Effector memory CD4-positive, alpha-beta T cell (primary cell): Measurements from ENCODE around the gene POR.

Source experiments
- DNase-seq, 3 donors: peaks; one replicate each; pipeline ENCODE4 v3.0.0-alpha.2; 2020
- H3K27ac ChIP-seq: 2 replicates; pipeline ENCODE4 v1.7.0; 2013; ENCODE audit warnings: mild to moderate bottlenecking, low read length, moderate library complexity; ENCODE audit not compliant: insufficient read depth, poor library complexity, severe bottlenecking
- H3K27me3 ChIP-seq: replicated peaks from 2 replicates; pipeline ENCODE4 v1.7.0; 2013; ENCODE audit warnings: mild to moderate bottlenecking, low read length; ENCODE audit not compliant: insufficient read depth, control insufficient read depth, poor library complexity, severe bottlenecking
- H3K36me3 ChIP-seq: 2 replicates; pipeline ENCODE4 v1.7.0; 2013; ENCODE audit warnings: mild to moderate bottlenecking, low read length, moderate library complexity; ENCODE audit not compliant: control insufficient read depth, insufficient read depth
- H3K4me1 ChIP-seq: 2 replicates; pipeline ENCODE4 v1.7.0; 2013; ENCODE audit warnings: low read length, mild to moderate bottlenecking; ENCODE audit not compliant: control insufficient read depth, insufficient read depth, poor library complexity, severe bottlenecking
- H3K4me3 ChIP-seq: 2 replicates; pipeline ENCODE4 v1.7.0; 2013; ENCODE audit warnings: low read length, low read depth, mild to moderate bottlenecking; ENCODE audit not compliant: insufficient read depth, poor library complexity, severe bottlenecking
- H3K9me3 ChIP-seq: 2 replicates; pipeline ENCODE4 v1.7.0; 2013; ENCODE audit warnings: mild to moderate bottlenecking, low read length, moderate library complexity; ENCODE audit not compliant: control insufficient read depth

POR gene

GRCh38 chr7:75951506-75951905 lies 36.6 kb downstream of the POR start:
- H3K27ac ChIP-seq: no peak overlapping the region
- H3K27me3 ChIP-seq: no peaks in the 10 kb centered on the region
- DNase-seq: no peak
- no peak overlapping the region for H3K4me3 ChIP-seq
- H3K4me1 ChIP-seq: no peaks in the 10 kb centered on the region
- no peaks in the 10 kb centered on the region for H3K9me3 ChIP-seq
- peaks cover 23% of the 10 kb centered on the region for H3K36me3 ChIP-seq

GRCh38 chr7:75953431-75953830 lies 38.5 kb downstream of the POR start:
- no peaks in the 10 kb centered on the region for H3K9me3 ChIP-seq
- H3K4me3 ChIP-seq: no peak overlapping the region
- no peak for DNase-seq
- H3K27me3 ChIP-seq: no peaks in the 10 kb centered on the region
- peaks cover 29% of the 10 kb centered on the region for H3K36me3 ChIP-seq
- H3K4me1 ChIP-seq: no peaks in the 10 kb centered on the region
- H3K27ac ChIP-seq: no peak overlapping the region

DNA sequence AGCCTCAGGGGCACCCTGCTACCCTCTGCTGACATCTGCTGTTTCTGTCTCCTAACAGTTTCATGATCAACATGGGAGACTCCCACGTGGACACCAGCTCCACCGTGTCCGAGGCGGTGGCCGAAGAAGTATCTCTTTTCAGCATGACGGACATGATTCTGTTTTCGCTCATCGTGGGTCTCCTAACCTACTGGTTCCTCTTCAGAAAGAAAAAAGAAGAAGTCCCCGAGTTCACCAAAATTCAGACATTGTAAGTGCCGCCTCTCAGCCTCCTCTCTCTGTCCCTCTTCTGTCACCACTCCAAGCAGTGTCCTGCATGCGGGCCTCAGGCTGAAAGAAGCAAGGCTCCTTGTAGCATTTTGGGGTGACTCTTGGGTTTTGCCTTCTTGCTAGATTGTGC lies 39.0 kb downstream of the POR start:
- no peak for DNase-seq
- Histone ChIP-seq H3K27me3 (no peaks in the 10 kb centered on the region), H3K4me1 (no peaks in the 10 kb centered on the region), H3K36me3 (peaks cover 32% of the 10 kb centered on the region), H3K4me3 (no peak overlapping the region), H3K27ac (no peak overlapping the region), H3K9me3 (no peaks in the 10 kb centered on the region)

DNA sequence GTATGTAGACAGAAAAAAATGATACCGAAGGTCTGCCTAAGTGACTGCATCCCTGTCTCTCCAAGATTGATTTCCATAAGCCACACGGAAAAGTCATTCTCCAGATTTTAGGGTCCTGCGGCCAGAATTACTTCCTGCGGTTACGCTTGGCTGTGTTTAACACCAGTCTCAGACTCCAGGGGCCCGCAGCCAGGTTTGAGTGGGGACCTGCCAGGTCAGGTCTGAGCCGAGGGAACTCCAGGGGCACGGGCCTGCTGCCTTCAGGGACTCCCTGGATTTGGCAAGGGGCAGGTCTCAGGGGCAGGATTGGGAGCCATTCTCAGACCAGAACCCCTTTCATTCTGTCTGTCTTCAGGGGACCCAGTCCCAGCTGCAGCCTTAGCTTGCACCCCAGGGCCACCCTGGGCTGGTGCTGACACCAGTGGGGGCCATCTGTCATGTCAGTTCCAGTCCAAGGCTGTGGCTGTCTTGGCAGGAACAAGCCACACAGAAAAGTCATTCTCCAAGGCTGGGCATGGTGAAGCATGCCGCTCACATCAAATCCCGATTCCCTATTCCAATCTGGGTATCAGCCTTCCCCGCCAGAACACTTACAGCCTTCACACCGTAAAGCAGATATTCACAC lies 40.5 kb downstream of the POR start:
- H3K27me3 ChIP-seq: no peaks in the 10 kb centered on the region
- H3K4me3 ChIP-seq: no peak overlapping the region
- H3K9me3 ChIP-seq: no peaks in the 10 kb centered on the region
- no peaks in the 10 kb centered on the region for H3K4me1 ChIP-seq
- peaks cover 32% of the 10 kb centered on the region for H3K36me3 ChIP-seq
- H3K27ac ChIP-seq: no peak overlapping the region
- DNase-seq: no peak

GRCh38 chr7:75957021-75957736 lies 42.2 kb downstream of the POR start:
- no peaks in the 10 kb centered on the region for H3K27me3 ChIP-seq
- no peak for DNase-seq
- H3K4me3 ChIP-seq: no peak overlapping the region
- H3K4me1 ChIP-seq: no peaks in the 10 kb centered on the region
- no peaks in the 10 kb centered on the region for H3K9me3 ChIP-seq
- no peak overlapping the region for H3K27ac ChIP-seq
- H3K36me3 ChIP-seq: peaks cover 37% of the 10 kb centered on the region

- DNase-seq: no peak
- peaks cover 37% of the 10 kb centered on the region for H3K36me3 ChIP-seq
- H3K27ac ChIP-seq: no peak overlapping the region
- no peaks in the 10 kb centered on the region for H3K27me3 ChIP-seq
- no peaks in the 10 kb centered on the region for H3K9me3 ChIP-seq
- H3K4me3 ChIP-seq: no peak overlapping the region
- no peaks in the 10 kb centered on the region for H3K4me1 ChIP-seq
Measured at GRCh38 chr7:75958802-75959543, 44.0 kb downstream of the POR start.

GRCh38 chr7:75960372-75960771 lies 45.4 kb downstream of the POR start:
- no peak overlapping the region for H3K4me3 ChIP-seq
- H3K36me3 ChIP-seq: peaks cover 26% of the 10 kb centered on the region
- no peak overlapping the region for H3K27ac ChIP-seq
- no peaks in the 10 kb centered on the region for H3K9me3 ChIP-seq
- no peak for DNase-seq
- H3K4me1 ChIP-seq: no peaks in the 10 kb centered on the region
- no peaks in the 10 kb centered on the region for H3K27me3 ChIP-seq

DNA sequence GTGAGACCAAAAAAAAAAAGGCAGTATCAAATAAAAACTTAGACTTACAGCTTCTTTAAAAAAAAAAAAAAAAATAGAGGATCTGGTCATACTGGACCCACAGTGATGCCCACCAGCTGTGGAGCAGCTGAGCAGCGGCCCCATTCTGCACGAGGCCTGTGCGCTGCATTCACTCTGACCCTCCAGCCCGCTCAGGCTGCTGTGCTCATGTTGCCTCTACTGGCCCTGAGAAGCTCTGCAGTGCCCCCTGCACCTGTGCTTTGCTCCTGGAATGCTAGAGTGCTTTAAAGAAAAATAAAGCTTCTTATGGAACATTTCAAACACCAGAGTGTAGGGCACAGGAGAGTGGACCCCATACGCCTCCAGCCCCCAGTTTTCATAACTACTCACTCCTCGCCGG lies 46.3 kb downstream of the POR start:
- Histone ChIP-seq H3K27me3 (no peaks in the 10 kb centered on the region), H3K4me1 (no peaks in the 10 kb centered on the region), H3K9me3 (no peaks in the 10 kb centered on the region), H3K4me3 (no peak overlapping the region), H3K36me3 (peaks cover 17% of the 10 kb centered on the region), H3K27ac (no peak overlapping the region)
- no peak for DNase-seq

- no peak overlapping the region for H3K27ac ChIP-seq
Measured at GRCh38 chr7:75962607-75963380, 47.8 kb downstream of the POR start.

More at GRCh38 chr7:75962607-75963380, 47.8 kb downstream of the POR start:
- H3K36me3 ChIP-seq: peaks cover 14% of the 10 kb centered on the region
- DNase-seq: no peak
- no peaks in the 10 kb centered on the region for H3K9me3 ChIP-seq
- no peaks in the 10 kb centered on the region for H3K4me1 ChIP-seq
- no peak overlapping the region for H3K4me3 ChIP-seq
- no peaks in the 10 kb centered on the region for H3K27me3 ChIP-seq
